ENCODE results near the gene LIX1L. TPM values are rescaled to one million over a fixed set of nuclear protein-coding genes. Genes with fewer than 3 reads are reported as not detected.

LIX1L gene
- polyA plus RNA-seq, 1 donor, result 12.0 TPM

GRCh38 chr1:145953861-145954260 lies 4.0 kb downstream of the LIX1L start:
- Histone ChIP-seq H3K27ac (ENCODE audit: low read length) (no peak overlapping the region), H3K9me3 (ENCODE audit: control insufficient read depth, low read depth, low read length) (no peaks in the 10 kb centered on the region), H3K4me1 (ENCODE audit: control insufficient read depth, insufficient read depth, low read length) (no peaks in the 10 kb centered on the region), H3K36me3 (ENCODE audit: control insufficient read depth, insufficient read depth, low read length) (no peaks in the 10 kb centered on the region), H3K4me3 (ENCODE audit: low read length) (no peak overlapping the region), H3K27me3 (ENCODE audit: control insufficient read depth, insufficient read depth, low read length) (peaks cover 11% of the 10 kb centered on the region)
- no peak for DNase-seq
- WGBS (ENCODE audit: insufficient coverage, low lambda C conversion rate), result 73% methylated on average over 2 of the region's 6 CpGs

GRCh38 chr1:145952903-145953302 lies 4.9 kb downstream of the LIX1L start:
- H3K27ac ChIP-seq (ENCODE audit: low read length), result no peak overlapping the region
- no peaks in the 10 kb centered on the region for H3K36me3 ChIP-seq (ENCODE audit: control insufficient read depth, insufficient read depth, low read length)
- WGBS (ENCODE audit: insufficient coverage, low lambda C conversion rate), result no CpG with 5 or more reads among the region's 3 CpGs
- no peaks in the 10 kb centered on the region for H3K9me3 ChIP-seq (ENCODE audit: control insufficient read depth, low read depth, low read length)
- H3K27me3 ChIP-seq (ENCODE audit: control insufficient read depth, insufficient read depth, low read length), result peaks cover 7% of the 10 kb centered on the region
- H3K4me1 ChIP-seq (ENCODE audit: control insufficient read depth, insufficient read depth, low read length), result no peaks in the 10 kb centered on the region
- no peak overlapping the region for H3K4me3 ChIP-seq (ENCODE audit: low read length)
- DNase-seq, result no peak

GRCh38 chr1:145951526-145951925 lies 6.3 kb downstream of the LIX1L start:
- Histone ChIP-seq H3K27ac (ENCODE audit: low read length) (no peak overlapping the region), H3K4me3 (ENCODE audit: low read length) (no peak overlapping the region), H3K4me1 (ENCODE audit: control insufficient read depth, insufficient read depth, low read length) (no peaks in the 10 kb centered on the region), H3K27me3 (ENCODE audit: control insufficient read depth, insufficient read depth, low read length) (peaks cover 4% of the 10 kb centered on the region), H3K9me3 (ENCODE audit: control insufficient read depth, low read depth, low read length) (no peaks in the 10 kb centered on the region), H3K36me3 (ENCODE audit: control insufficient read depth, insufficient read depth, low read length) (peaks cover 2% of the 10 kb centered on the region)
- 100% methylated on average over 1 of the region's 1 CpG for WGBS (ENCODE audit: insufficient coverage, low lambda C conversion rate)
- no peak for DNase-seq

- no peak for DNase-seq
- Histone ChIP-seq H3K27ac (ENCODE audit: low read length) (no peak overlapping the region), H3K4me3 (ENCODE audit: low read length) (no peak overlapping the region), H3K9me3 (ENCODE audit: control insufficient read depth, low read depth, low read length) (no peaks in the 10 kb centered on the region), H3K27me3 (ENCODE audit: control insufficient read depth, insufficient read depth, low read length) (no peaks in the 10 kb centered on the region), H3K4me1 (ENCODE audit: control insufficient read depth, insufficient read depth, low read length) (no peaks in the 10 kb centered on the region), H3K36me3 (ENCODE audit: control insufficient read depth, insufficient read depth, low read length) (peaks cover 2% of the 10 kb centered on the region)
- 100% methylated on average over 2 of the region's 4 CpGs for WGBS (ENCODE audit: insufficient coverage, low lambda C conversion rate)
Measured at GRCh38 chr1:145949219-145949618, 8.6 kb downstream of the LIX1L start.

GRCh38 chr1:145947551-145947950 lies 10.3 kb downstream of the LIX1L start:
- no peak overlapping the region for H3K4me3 ChIP-seq (ENCODE audit: low read length)
- no CpG with 5 or more reads among the region's 4 CpGs for WGBS (ENCODE audit: insufficient coverage, low lambda C conversion rate)

GRCh38 chr1:145946477-145946986 lies 11.3 kb downstream of the LIX1L start:
- DNase-seq, result peak in 1 of 2 donors; percentile 58
- no CpG with 5 or more reads among the region's 4 CpGs for WGBS (ENCODE audit: insufficient coverage, low lambda C conversion rate)
- no peak overlapping the region for H3K4me3 ChIP-seq (ENCODE audit: low read length)
- no peak overlapping the region for H3K27ac ChIP-seq (ENCODE audit: low read length)
- peaks cover 8% of the 10 kb centered on the region for H3K36me3 ChIP-seq (ENCODE audit: control insufficient read depth, insufficient read depth, low read length)
- H3K27me3 ChIP-seq (ENCODE audit: control insufficient read depth, insufficient read depth, low read length), result no peaks in the 10 kb centered on the region
- no peaks in the 10 kb centered on the region for H3K9me3 ChIP-seq (ENCODE audit: control insufficient read depth, low read depth, low read length)
- no peaks in the 10 kb centered on the region for H3K4me1 ChIP-seq (ENCODE audit: control insufficient read depth, insufficient read depth, low read length)

More at GRCh38 chr1:145947551-145947950, 10.3 kb downstream of the LIX1L start:
- Histone ChIP-seq H3K27me3 (ENCODE audit: control insufficient read depth, insufficient read depth, low read length) (no peaks in the 10 kb centered on the region), H3K9me3 (ENCODE audit: control insufficient read depth, low read depth, low read length) (no peaks in the 10 kb centered on the region), H3K36me3 (ENCODE audit: control insufficient read depth, insufficient read depth, low read length) (peaks cover 7% of the 10 kb centered on the region), H3K27ac (ENCODE audit: low read length) (no peak overlapping the region), H3K4me1 (ENCODE audit: control insufficient read depth, insufficient read depth, low read length) (no peaks in the 10 kb centered on the region)
- no peak for DNase-seq

GRCh38 chr1:145944532-145944931 lies 13.3 kb downstream of the LIX1L start:
- Histone ChIP-seq H3K27ac (ENCODE audit: low read length) (no peak overlapping the region), H3K36me3 (ENCODE audit: control insufficient read depth, insufficient read depth, low read length) (peaks cover 8% of the 10 kb centered on the region), H3K4me1 (ENCODE audit: control insufficient read depth, insufficient read depth, low read length) (no peaks in the 10 kb centered on the region), H3K9me3 (ENCODE audit: control insufficient read depth, low read depth, low read length) (no peaks in the 10 kb centered on the region), H3K4me3 (ENCODE audit: low read length) (no peak overlapping the region), H3K27me3 (ENCODE audit: control insufficient read depth, insufficient read depth, low read length) (no peaks in the 10 kb centered on the region)
- no peak for DNase-seq
- no CpG with 5 or more reads among the region's 3 CpGs for WGBS (ENCODE audit: insufficient coverage, low lambda C conversion rate)

GRCh38 chr1:145942871-145943270 lies 14.9 kb downstream of the LIX1L start:
- Histone ChIP-seq H3K9me3 (ENCODE audit: control insufficient read depth, low read depth, low read length) (no peaks in the 10 kb centered on the region), H3K36me3 (ENCODE audit: control insufficient read depth, insufficient read depth, low read length) (peaks cover 8% of the 10 kb centered on the region), H3K4me1 (ENCODE audit: control insufficient read depth, insufficient read depth, low read length) (no peaks in the 10 kb centered on the region), H3K4me3 (ENCODE audit: low read length) (no peak overlapping the region), H3K27ac (ENCODE audit: low read length) (no peak overlapping the region), H3K27me3 (ENCODE audit: control insufficient read depth, insufficient read depth, low read length) (no peaks in the 10 kb centered on the region)
- 90% methylated on average over 2 of the region's 6 CpGs for WGBS (ENCODE audit: insufficient coverage, low lambda C conversion rate)
- no peak for DNase-seq

GRCh38 chr1:145942405-145942804 lies 15.4 kb downstream of the LIX1L start:
- peaks cover 8% of the 10 kb centered on the region for H3K36me3 ChIP-seq (ENCODE audit: control insufficient read depth, insufficient read depth, low read length)
- no peaks in the 10 kb centered on the region for H3K27me3 ChIP-seq (ENCODE audit: control insufficient read depth, insufficient read depth, low read length)
- WGBS (ENCODE audit: insufficient coverage, low lambda C conversion rate), result 83% methylated on average over 3 of the region's 4 CpGs
- no peak overlapping the region for H3K27ac ChIP-seq (ENCODE audit: low read length)
- no peaks in the 10 kb centered on the region for H3K9me3 ChIP-seq (ENCODE audit: control insufficient read depth, low read depth, low read length)
- no peak for DNase-seq
- no peak overlapping the region for H3K4me3 ChIP-seq (ENCODE audit: low read length)
- no peaks in the 10 kb centered on the region for H3K4me1 ChIP-seq (ENCODE audit: control insufficient read depth, insufficient read depth, low read length)

- Histone ChIP-seq H3K4me1 (ENCODE audit: control insufficient read depth, insufficient read depth, low read length) (peaks cover 4% of the 10 kb centered on the region), H3K27me3 (ENCODE audit: control insufficient read depth, insufficient read depth, low read length) (no peaks in the 10 kb centered on the region), H3K36me3 (ENCODE audit: control insufficient read depth, insufficient read depth, low read length) (peaks cover 4% of the 10 kb centered on the region), H3K4me3 (ENCODE audit: low read length) (no peak overlapping the region), H3K27ac (ENCODE audit: low read length) (no peak overlapping the region), H3K9me3 (ENCODE audit: control insufficient read depth, low read depth, low read length) (no peaks in the 10 kb centered on the region)
- DNase-seq, result no peak
- no CpG with 5 or more reads among the region's 1 CpG for WGBS (ENCODE audit: insufficient coverage, low lambda C conversion rate)
Measured at GRCh38 chr1:145937436-145937835, 20.4 kb downstream of the LIX1L start.

GRCh38 chr1:145936247-145936646 lies 21.6 kb downstream of the LIX1L start:
- peaks cover 4% of the 10 kb centered on the region for H3K36me3 ChIP-seq (ENCODE audit: control insufficient read depth, insufficient read depth, low read length)
- H3K4me1 ChIP-seq (ENCODE audit: control insufficient read depth, insufficient read depth, low read length), result peaks cover 4% of the 10 kb centered on the region
- H3K27ac ChIP-seq (ENCODE audit: low read length), result no peak overlapping the region
- no peaks in the 10 kb centered on the region for H3K27me3 ChIP-seq (ENCODE audit: control insufficient read depth, insufficient read depth, low read length)
- peak in 1 of 2 donors; percentile 22 for DNase-seq
- 47% methylated on average over 4 of the region's 8 CpGs for WGBS (ENCODE audit: insufficient coverage, low lambda C conversion rate)
- no peaks in the 10 kb centered on the region for H3K9me3 ChIP-seq (ENCODE audit: control insufficient read depth, low read depth, low read length)
- no peak overlapping the region for H3K4me3 ChIP-seq (ENCODE audit: low read length)

All from large intestine (tissue), 3 donors.